HepG2 (cell line): ENCODE data around the gene SP140L. TPM values are rescaled to one million over a fixed set of nuclear protein-coding genes. Genes with fewer than 3 reads are reported as not detected.

Source experiments
- AKAP8 ChIP-seq: sonication (generic); formaldehyde crosslinking; IDR thresholded peaks from 2 replicates; pipeline ENCODE4 v1.5.1; 2020; ENCODE audit warnings: mild to moderate bottlenecking, missing genetic modification reagents
- GABPA ChIP-seq, 2 experiments: IDR thresholded peaks; 2 replicates each; pipeline ENCODE4 v1.6.1; 2011 to 2016; ENCODE audit warnings: low read depth in 2 of 2, low read length in 1 of 2, missing biosample characterization in 1 of 2, missing genetic modification characterization in 1 of 2
- HES4 ChIP-seq: sonication (generic); formaldehyde crosslinking; IDR thresholded peaks from 2 replicates; pipeline ENCODE4 v1.9.0; 2021; ENCODE audit warnings: mild to moderate bottlenecking, missing genetic modification reagents, borderline replicate concordance
- HOXA5 ChIP-seq: sonication (generic); formaldehyde crosslinking; IDR thresholded peaks from 2 replicates; pipeline ENCODE4 v1.4.0; 2020; ENCODE audit warnings: missing genetic modification reagents
- KDM5B ChIP-seq: sonication (generic); formaldehyde crosslinking; IDR thresholded peaks from 2 replicates; pipeline ENCODE4 v1.4.0; 2020; ENCODE audit warnings: missing genetic modification reagents, mild to moderate bottlenecking, borderline replicate concordance
- MAZ ChIP-seq, 2 experiments: sonication (generic) in 1 of 2; formaldehyde crosslinking in 1 of 2; IDR thresholded peaks; 2 replicates each; pipeline versions ENCODE4 v1.5.0 to v1.6.1; 2012 to 2020; ENCODE audit warnings: low read depth in 2 of 2, mild to moderate bottlenecking in 2 of 2, borderline replicate concordance in 1 of 2, improper control_type of control experiment in 1 of 2, low read length in 1 of 2, missing genetic modification reagents in 1 of 2, moderate library complexity in 1 of 2
- ONECUT2 ChIP-seq: sonication (generic); formaldehyde crosslinking; IDR thresholded peaks from 2 replicates; pipeline ENCODE4 v1.4.0; 2020; ENCODE audit warnings: missing genetic modification reagents
- PHF8 ChIP-seq: sonication (generic); formaldehyde crosslinking; IDR thresholded peaks from 2 replicates; pipeline ENCODE4 v1.5.0; 2020; ENCODE audit warnings: missing genetic modification reagents
- RFX1 ChIP-seq: fragments of 450-650 bp; IDR thresholded peaks from 2 replicates; pipeline ENCODE4 v1.6.1; 2017
- YEATS4 ChIP-seq: sonication (generic); formaldehyde crosslinking; IDR thresholded peaks from 2 replicates; pipeline ENCODE4 v1.4.0; 2020; ENCODE audit warnings: missing genetic modification reagents, borderline replicate concordance
- ZNF775 ChIP-seq: sonication (generic); formaldehyde crosslinking; IDR thresholded peaks from 2 replicates; pipeline ENCODE4 v1.4.0; 2020; ENCODE audit warnings: missing genetic modification reagents, mild to moderate bottlenecking, moderate library complexity, borderline replicate concordance
- ZSCAN21 ChIP-seq: sonication (generic); formaldehyde crosslinking; IDR thresholded peaks from 2 replicates; pipeline ENCODE4 v1.8.0; 2022; ENCODE audit warnings: mild to moderate bottlenecking, missing genetic modification reagents, moderate library complexity, borderline replicate concordance
- polyA plus RNA-seq, 8 experiments: library from polyadenylated mRNA; depleted of rRNA in 3 of 8; stranded (reverse) in 7 of 8; unstranded in 1 of 8; fragments of >200 nt; fragmentation: Illumina TruSeq in 4 of 8; extraction: Trizol in 4 of 8; gene quantifications; 2 replicates each; pipeline versions ENCODE4 v1.2.1 to v1.2.3, GENCODE V29; 2011 to 2016; ENCODE audit warnings: low read depth in 4 of 8, missing spikeins in 1 of 8, mixed read lengths in 1 of 8; ENCODE audit not compliant: insufficient read depth in 1 of 8
- total RNA-seq, 5 experiments: library from RNA; depleted of rRNA; stranded (reverse); fragments of >200 nt; fragmentation: Illumina TruSeq; extraction: Trizol; gene quantifications; 2 replicates each; pipeline ENCODE4 v1.2.3, GENCODE V29; 2016; ENCODE audit warnings: low read depth in 1 of 5
- TF ChIP-seq, protein P1 (sequence below): IDR thresholded peaks from 2 replicates; pipeline ENCODE4 v1.6.1; 2016; ENCODE audit warnings: missing compliant biosample characterization, missing genetic modification reagents, borderline replicate concordance
- TF ChIP-seq, protein P2 (sequence below): sonication (generic); formaldehyde crosslinking; IDR thresholded peaks from 2 replicates; pipeline ENCODE4 v1.4.0; 2020; ENCODE audit warnings: low read depth, missing genetic modification reagents
- TF ChIP-seq, protein P3 (sequence below): sonication (generic); formaldehyde crosslinking; IDR thresholded peaks from 2 replicates; pipeline ENCODE4 v1.5.1; 2020; ENCODE audit warnings: missing genetic modification reagents, mild to moderate bottlenecking, borderline replicate concordance
- TF ChIP-seq, protein P4 (sequence below): IDR thresholded peaks from 2 replicates; pipeline ENCODE4 v1.6.1; 2016; ENCODE audit warnings: low read depth, borderline replicate concordance
- TF ChIP-seq, protein P5 (sequence below): sonication (generic); formaldehyde crosslinking; IDR thresholded peaks from 2 replicates; pipeline ENCODE4 v1.9.0; 2021; ENCODE audit warnings: missing genetic modification reagents, borderline replicate concordance

The SP140L gene
- total and polyA plus RNA-seq, 2 of the 13 experiments (the other 11 are each of a cell fraction or from before 2014, with no cell fraction given) = 10.9 to 17.5 TPM

DNA sequence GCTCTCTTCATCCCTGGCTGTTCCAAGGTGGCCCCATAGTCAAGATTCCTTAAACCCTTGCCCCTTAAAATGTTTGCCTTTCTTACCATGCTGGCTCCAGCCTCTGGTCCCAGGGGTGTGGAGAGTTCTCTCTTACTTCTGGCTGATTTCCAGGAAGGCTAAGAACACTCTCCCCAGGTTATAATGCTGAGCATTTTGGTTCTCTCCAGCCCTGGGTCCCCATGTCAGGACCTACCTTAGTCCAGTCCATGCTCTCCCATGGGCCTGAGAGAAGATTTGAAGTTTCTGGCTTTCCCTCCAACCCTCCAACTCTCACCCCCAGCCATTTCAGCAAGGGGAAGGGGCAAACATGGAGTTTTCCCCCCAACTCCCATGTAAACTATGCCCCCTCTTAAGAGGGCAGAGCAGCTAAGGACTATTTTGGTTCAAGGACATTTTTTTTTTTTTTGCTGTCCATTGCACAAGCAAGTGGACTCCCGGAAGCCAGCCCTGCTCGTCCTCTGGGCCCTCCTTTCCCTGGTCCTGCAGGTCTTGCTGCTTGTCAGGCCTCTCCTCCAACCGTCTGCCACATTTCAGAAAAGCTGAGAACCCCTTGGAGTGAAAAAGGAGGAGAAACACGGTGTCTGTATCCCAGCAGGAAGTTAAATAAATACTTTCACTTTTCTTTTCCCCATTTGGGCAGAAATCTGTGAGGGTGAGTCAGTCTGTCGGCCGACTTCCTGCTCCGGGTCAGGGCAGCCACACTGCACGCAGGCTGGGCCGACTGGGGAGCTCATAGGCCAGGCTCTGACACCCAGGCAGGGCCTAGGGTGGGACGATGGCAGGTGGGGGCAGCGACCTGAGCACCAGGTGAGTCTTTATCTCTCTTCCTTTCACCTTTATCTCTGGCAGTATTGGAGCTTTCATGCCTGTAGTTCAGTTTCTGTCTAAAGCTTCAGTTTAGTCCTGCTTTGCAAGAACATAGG lies at the start of gene SP140L (continued):
- TF ChIP-seq, protein P1, sequence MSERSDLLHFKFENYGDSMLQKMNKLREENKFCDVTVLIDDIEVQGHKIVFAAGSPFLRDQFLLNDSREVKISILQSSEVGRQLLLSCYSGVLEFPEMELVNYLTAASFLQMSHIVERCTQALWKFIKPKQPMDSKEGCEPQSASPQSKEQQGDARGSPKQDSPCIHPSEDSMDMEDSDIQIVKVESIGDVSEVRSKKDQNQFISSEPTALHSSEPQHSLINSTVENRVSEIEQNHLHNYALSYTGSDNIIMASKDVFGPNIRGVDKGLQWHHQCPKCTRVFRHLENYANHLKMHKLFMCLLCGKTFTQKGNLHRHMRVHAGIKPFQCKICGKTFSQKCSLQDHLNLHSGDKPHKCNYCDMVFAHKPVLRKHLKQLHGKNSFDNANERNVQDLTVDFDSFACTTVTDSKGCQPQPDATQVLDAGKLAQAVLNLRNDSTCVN (CRISPR knock-in tag) = no peak; the same call in 1 of the 2 replicates
- no peak for TF ChIP-seq ZNF775 (CRISPR knock-in tag)
- TF ChIP-seq, protein P2, sequence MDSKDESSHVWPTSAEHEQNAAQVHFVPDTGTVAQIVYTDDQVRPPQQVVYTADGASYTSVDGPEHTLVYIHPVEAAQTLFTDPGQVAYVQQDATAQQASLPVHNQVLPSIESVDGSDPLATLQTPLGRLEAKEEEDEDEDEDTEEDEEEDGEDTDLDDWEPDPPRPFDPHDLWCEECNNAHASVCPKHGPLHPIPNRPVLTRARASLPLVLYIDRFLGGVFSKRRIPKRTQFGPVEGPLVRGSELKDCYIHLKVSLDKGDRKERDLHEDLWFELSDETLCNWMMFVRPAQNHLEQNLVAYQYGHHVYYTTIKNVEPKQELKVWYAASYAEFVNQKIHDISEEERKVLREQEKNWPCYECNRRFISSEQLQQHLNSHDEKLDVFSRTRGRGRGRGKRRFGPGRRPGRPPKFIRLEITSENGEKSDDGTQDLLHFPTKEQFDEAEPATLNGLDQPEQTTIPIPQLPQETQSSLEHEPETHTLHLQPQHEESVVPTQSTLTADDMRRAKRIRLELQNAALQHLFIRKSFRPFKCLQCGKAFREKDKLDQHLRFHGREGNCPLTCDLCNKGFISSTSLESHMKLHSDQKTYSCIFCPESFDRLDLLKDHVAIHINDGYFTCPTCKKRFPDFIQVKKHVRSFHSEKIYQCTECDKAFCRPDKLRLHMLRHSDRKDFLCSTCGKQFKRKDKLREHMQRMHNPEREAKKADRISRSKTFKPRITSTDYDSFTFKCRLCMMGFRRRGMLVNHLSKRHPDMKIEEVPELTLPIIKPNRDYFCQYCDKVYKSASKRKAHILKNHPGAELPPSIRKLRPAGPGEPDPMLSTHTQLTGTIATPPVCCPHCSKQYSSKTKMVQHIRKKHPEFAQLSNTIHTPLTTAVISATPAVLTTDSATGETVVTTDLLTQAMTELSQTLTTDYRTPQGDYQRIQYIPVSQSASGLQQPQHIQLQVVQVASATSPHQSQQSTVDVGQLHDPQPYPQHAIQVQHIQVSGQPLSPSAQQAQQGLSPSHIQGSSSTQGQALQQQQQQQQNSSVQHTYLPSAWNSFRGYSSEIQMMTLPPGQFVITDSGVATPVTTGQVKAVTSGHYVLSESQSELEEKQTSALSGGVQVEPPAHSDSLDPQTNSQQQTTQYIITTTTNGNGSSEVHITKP = 0 out of 2 replicates have a peak, but pooled peaks have one; percentile 23
- TF ChIP-seq, protein P3, sequence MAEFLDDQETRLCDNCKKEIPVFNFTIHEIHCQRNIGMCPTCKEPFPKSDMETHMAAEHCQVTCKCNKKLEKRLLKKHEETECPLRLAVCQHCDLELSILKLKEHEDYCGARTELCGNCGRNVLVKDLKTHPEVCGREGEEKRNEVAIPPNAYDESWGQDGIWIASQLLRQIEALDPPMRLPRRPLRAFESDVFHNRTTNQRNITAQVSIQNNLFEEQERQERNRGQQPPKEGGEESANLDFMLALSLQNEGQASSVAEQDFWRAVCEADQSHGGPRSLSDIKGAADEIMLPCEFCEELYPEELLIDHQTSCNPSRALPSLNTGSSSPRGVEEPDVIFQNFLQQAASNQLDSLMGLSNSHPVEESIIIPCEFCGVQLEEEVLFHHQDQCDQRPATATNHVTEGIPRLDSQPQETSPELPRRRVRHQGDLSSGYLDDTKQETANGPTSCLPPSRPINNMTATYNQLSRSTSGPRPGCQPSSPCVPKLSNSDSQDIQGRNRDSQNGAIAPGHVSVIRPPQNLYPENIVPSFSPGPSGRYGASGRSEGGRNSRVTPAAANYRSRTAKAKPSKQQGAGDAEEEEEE (CRISPR knock-in tag) = no peak
- peak; percentile 81 for TF ChIP-seq YEATS4 (CRISPR knock-in tag)
- TF ChIP-seq HOXA5 (CRISPR knock-in tag) = no peak; the same call in 1 of the 2 replicates
- no peak for TF ChIP-seq MAZ (IDR thresholded peaks at IDR 0.05; ENCODE audit: borderline replicate concordance, low read depth, low read length)
- TF ChIP-seq MAZ (CRISPR knock-in tag; IDR thresholded peaks at IDR 0.05; ENCODE audit: low read depth) = peak; percentile 58; the same call in 1 of the 2 replicates
- TF ChIP-seq ZSCAN21 (CRISPR knock-in tag) = no peak
- TF ChIP-seq, protein P4, sequence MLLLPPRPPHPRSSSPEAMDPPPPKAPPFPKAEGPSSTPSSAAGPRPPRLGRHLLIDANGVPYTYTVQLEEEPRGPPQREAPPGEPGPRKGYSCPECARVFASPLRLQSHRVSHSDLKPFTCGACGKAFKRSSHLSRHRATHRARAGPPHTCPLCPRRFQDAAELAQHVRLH (CRISPR knock-in tag) = peak; percentile 77; the same call in 1 of the 2 replicates
- TF ChIP-seq ONECUT2 (CRISPR knock-in tag) = no peak
- TF ChIP-seq, protein P5, sequence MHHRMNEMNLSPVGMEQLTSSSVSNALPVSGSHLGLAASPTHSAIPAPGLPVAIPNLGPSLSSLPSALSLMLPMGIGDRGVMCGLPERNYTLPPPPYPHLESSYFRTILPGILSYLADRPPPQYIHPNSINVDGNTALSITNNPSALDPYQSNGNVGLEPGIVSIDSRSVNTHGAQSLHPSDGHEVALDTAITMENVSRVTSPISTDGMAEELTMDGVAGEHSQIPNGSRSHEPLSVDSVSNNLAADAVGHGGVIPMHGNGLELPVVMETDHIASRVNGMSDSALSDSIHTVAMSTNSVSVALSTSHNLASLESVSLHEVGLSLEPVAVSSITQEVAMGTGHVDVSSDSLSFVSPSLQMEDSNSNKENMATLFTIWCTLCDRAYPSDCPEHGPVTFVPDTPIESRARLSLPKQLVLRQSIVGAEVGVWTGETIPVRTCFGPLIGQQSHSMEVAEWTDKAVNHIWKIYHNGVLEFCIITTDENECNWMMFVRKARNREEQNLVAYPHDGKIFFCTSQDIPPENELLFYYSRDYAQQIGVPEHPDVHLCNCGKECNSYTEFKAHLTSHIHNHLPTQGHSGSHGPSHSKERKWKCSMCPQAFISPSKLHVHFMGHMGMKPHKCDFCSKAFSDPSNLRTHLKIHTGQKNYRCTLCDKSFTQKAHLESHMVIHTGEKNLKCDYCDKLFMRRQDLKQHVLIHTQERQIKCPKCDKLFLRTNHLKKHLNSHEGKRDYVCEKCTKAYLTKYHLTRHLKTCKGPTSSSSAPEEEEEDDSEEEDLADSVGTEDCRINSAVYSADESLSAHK (CRISPR knock-in tag) = no peak
- TF ChIP-seq PHF8 (CRISPR knock-in tag) = peak; percentile 95
- TF ChIP-seq HES4 = no peak
- TF ChIP-seq RFX1 = no peak
- TF ChIP-seq AKAP8 (CRISPR knock-in tag) = no peak
- TF ChIP-seq KDM5B (CRISPR knock-in tag) = peak; percentile 36; the same call in 1 of the 2 replicates
- peak; percentile 85 for TF ChIP-seq GABPA (IDR thresholded peaks at IDR 0.05; ENCODE audit: low read depth, low read length)
- peak; percentile 97 for TF ChIP-seq GABPA (CRISPR knock-in tag; IDR thresholded peaks at IDR 0.05; ENCODE audit: low read depth)
